Memory B cell (primary cell): Measurements from ENCODE around the gene GLB1L.
"Not testable (repeated sequence)": the region's sequence is repeated elsewhere in the genome, so short reads cannot be mapped to it uniquely, and the experiment has no call there.

ENCODE experiments used
- ATAC-seq: fragments of 150-1000 bp; cut with Tn5 transposase; 2 replicates; pipeline ENCODE4 v1.10.0; 2021; ENCODE audit warnings: low read depth, mild to moderate bottlenecking, moderate library complexity
- DNase-seq, 2 donors: peaks; one replicate each; pipeline ENCODE4 v3.0.0; 2022; ENCODE audit warnings: low spot score in 2 of 2
- H3K27ac Mint-ChIP-seq: one replicate; pipeline ENCODE4 v1.8.0; 2022; ENCODE audit warnings: mild to moderate bottlenecking, moderate library complexity, mixed read lengths
- H3K27me3 Mint-ChIP-seq: one replicate; pipeline ENCODE4 v1.8.0; 2022; ENCODE audit warnings: mixed read lengths
- H3K36me3 Mint-ChIP-seq: one replicate; pipeline ENCODE4 v1.8.0; 2022; ENCODE audit warnings: mild to moderate bottlenecking, mixed read lengths
- H3K4me1 Mint-ChIP-seq: one replicate; pipeline ENCODE4 v1.8.0; 2022; ENCODE audit warnings: mixed read lengths
- H3K4me3 Mint-ChIP-seq: one replicate; pipeline ENCODE4 v1.8.0; 2022; ENCODE audit warnings: mild to moderate bottlenecking, moderate library complexity, mixed read lengths
- H3K9me3 Mint-ChIP-seq: one replicate; pipeline ENCODE4 v1.8.0; 2022; ENCODE audit warnings: mixed read lengths

GLB1L gene

DNA sequence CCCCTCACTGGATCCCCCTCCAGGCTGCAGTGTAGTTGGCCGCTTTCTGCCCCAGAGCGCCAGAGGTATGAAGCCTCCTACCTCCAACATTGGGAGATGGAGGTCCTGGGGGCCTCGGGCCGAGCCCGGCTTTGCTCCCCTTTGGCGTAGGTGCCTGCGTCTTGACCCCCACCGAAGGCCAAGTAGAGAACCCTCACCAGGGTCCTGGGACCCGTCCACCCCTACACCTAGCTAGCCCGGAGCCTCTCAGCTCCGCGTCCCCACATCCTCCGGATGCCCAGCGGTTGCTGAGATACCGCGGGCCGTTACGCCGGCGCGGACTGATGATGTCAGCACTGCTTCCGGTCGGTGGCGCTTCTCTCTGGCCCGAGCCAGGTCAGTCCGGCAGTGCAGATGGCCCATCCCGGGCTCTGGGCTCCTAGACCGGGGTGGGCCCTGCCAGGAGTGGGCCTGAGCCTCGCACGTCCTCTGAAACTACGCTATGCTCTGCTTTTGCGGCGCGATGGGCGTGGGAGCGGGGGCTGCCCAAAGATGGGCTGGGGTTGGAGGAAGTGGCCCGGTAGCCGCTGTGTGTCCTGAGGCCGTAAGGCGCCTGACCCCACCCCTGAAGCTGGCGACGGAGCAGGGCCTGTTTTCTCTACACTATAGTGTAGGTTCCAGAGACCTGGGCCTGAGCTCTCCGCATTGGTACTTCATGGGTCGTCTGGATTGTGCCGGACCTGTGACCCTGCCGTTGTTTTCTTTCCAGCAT is at the start of gene GLB1L, which contains the start of gene STK16:
Gene GLB1L, minus strand, starts transcription at position 297 of the 751 bp plus-strand sequence. CDS start 1,871 bp downstream, outside the sequence.
Gene STK16, plus strand, starts transcription at position 332 of the 751 bp plus-strand sequence. CDS start 521 bp downstream, outside the sequence.
- peak within 1 kb of the TSS; percentile 88 for H3K4me3 Mint-ChIP-seq

DNA sequence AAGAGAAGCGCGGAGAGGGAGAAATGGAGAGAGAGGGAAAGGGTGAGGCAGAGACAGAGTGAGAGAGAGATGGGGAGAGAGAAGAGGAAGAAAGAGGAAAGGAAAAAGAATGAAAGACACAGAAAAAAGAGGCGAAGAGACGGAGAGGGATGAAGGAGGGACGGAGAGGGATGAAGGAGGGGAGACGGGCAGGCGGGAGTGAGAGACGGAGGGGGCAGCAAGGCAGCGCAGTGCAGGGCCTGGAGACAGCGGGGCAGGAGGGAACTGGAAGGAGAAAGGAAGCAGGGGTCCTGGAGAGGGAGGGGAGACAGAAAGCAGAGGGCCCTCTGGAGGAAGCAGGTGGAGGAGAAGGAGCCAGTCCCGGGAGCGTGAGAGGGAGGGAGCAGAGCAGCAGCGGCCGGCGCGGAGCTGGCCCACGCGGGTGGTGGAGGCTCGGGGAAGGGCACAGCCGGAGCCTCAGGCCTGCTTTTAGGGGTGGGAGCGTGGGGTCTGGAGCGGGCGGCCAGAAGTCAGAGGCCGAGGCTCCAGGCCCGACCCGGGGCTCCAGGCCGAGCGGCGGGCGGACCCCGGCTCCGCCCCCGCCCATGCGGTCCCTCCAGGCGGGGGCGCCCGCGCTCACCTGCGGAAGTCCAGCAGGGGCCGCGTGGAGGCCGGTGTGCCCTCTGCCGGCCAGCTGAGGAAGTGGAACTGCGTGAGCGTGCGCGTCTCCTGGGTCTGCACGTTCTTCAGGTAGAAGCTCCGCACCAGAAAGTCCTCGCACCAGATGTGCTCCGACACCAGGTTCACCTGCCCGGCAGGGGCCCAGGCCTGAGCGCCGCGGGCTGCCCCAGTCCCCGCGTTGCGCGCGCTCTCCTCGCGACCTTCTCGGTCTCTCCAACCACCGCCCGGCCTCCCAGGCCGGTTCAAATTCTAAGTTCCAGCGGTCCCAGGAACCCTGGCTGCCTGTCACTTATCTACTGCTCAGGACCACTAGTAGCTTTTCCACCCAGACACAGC is 49.4 kb upstream of the GLB1L start:
- no peaks in the 10 kb centered on the region for H3K36me3 Mint-ChIP-seq
- H3K4me1 Mint-ChIP-seq = peaks cover 10% of the 10 kb centered on the region
- DNase-seq (peak; percentile 92 to 95), ATAC-seq (peak; percentile 89)
- peak overlapping the region; percentile 92 for H3K27ac Mint-ChIP-seq
- no peaks in the 10 kb centered on the region for H3K27me3 Mint-ChIP-seq
- peak overlapping the region; percentile 90 for H3K4me3 Mint-ChIP-seq
- H3K9me3 Mint-ChIP-seq = no peaks in the 10 kb centered on the region

More for the DNA sequence above, at the start of gene GLB1L, which contains the start of gene STK16:
- H3K27me3 Mint-ChIP-seq = no peaks in the 10 kb centered on the region
- no peaks in the 10 kb centered on the region for H3K9me3 Mint-ChIP-seq
- peaks cover 38% of the 10 kb centered on the region for H3K4me1 Mint-ChIP-seq
- ATAC-seq = peak; percentile 84
- peak; percentile 83 to 91 for DNase-seq
- peaks cover 11% of the 10 kb centered on the region for H3K36me3 Mint-ChIP-seq
- H3K27ac Mint-ChIP-seq = peak within 1 kb of the TSS; percentile 93

DNA sequence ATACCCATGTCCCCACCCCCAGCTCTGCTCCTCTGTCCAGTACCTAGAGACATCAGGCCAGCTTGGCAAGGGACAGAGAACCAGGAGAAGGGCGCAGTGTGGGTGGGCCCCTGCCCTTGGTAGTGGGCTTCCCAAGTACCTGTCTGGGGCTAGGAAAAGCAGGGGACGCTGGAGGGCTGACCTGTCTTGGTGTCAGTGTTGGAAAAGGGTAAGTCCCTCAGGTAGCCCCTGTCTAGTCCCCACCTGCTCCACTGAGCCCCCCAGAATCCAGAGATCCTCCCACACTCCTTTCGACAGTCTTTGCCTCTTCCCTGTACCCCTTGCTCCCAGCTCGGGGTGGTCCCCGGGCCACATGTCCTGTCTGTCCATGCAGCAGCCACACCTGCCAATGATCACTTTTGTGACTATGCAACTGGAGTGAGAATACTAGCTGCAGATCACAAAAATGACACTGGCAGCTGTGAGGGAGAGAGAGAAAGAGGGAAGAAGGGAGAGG is 48.5 kb upstream of the GLB1L start:
- DNase-seq = no peak
- H3K9me3 Mint-ChIP-seq = no peaks in the 10 kb centered on the region
- no peaks in the 10 kb centered on the region for H3K27me3 Mint-ChIP-seq
- ATAC-seq = no peak
- no peaks in the 10 kb centered on the region for H3K36me3 Mint-ChIP-seq
- peak overlapping the region; percentile 90 for H3K4me3 Mint-ChIP-seq
- peak overlapping the region; percentile 92 for H3K27ac Mint-ChIP-seq
- H3K4me1 Mint-ChIP-seq = peaks cover 10% of the 10 kb centered on the region

DNA sequence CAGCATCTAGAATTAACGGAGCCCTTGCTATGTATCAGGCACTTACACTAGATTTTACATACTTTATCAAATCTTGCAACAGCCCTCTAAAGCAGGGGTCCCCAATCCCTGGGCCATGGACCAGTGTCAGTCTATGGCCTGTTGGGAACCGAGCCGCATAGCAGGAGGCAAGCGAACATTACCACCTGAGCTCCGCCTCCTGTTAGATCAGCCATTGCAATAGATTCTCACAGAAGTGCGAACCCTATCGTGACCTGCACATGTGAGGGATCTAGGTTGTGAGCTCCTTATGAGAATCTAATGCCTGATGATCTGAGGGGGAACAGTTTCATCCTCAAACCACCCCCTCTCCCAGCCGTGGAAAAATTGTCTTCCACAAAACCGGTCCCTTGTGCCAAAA is 47.4 kb upstream of the GLB1L start:
- no peak for ATAC-seq
- no peak for DNase-seq
- H3K4me3 Mint-ChIP-seq = no peak overlapping the region
- no peaks in the 10 kb centered on the region for H3K36me3 Mint-ChIP-seq
- H3K27me3 Mint-ChIP-seq = no peaks in the 10 kb centered on the region
- H3K9me3 Mint-ChIP-seq = no peaks in the 10 kb centered on the region
- no peak overlapping the region for H3K27ac Mint-ChIP-seq
- H3K4me1 Mint-ChIP-seq = peaks cover 10% of the 10 kb centered on the region

DNA sequence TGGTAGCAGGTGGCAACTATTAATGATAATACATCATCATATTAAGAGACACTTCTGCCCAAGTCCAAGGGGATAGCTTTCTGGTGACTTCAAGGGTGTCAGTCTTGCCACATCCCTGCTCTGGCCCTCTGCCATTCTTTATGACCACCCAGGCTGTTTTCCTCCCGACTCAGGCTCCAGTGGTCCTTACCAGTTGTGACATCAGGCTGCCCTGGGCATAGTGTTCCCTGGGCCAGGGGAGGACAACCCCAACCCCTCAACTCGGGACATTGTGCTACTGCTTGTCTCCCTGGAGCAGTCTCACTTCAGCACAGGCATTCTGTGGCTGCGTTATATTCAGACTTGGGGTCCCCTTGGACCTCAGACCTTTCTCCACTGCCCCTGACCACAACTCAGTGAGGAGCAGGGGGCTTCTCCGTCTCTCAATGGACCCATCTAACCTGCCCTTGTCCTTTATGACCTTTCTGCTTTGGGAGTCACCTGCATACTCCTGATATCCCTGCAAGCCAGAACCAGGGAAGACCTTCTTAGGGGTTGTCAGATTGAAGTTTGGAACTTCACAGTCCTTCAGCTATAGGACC is 46.8 kb upstream of the GLB1L start:
- ATAC-seq = no peak
- no peaks in the 10 kb centered on the region for H3K36me3 Mint-ChIP-seq
- H3K4me1 Mint-ChIP-seq = peaks cover 10% of the 10 kb centered on the region
- H3K9me3 Mint-ChIP-seq = no peaks in the 10 kb centered on the region
- no peak overlapping the region for H3K4me3 Mint-ChIP-seq
- DNase-seq = no peak
- H3K27me3 Mint-ChIP-seq = no peaks in the 10 kb centered on the region
- H3K27ac Mint-ChIP-seq = no peak overlapping the region

DNA sequence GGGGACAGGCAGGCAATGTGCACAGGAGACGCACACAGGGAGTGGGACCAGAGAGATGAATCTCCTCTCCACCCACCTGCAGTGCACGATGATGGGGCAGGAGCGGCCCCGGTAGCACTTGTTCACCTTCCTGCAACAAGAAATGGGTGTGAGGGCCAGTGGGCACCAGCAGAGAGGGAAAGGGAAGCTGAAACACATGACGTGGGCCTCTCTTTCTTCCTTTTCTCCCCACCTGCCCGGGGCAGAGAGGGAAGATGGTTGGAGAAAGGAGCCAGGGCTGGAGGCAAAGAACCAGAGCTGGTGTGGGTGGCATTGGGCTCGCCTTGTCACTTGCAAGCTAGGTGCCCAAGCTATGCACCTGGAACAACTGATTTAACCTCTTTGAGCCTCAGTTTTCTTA is 46.1 kb upstream of the GLB1L start:
- Mint-ChIP-seq H3K4me1 (peaks cover 10% of the 10 kb centered on the region), H3K36me3 (no peaks in the 10 kb centered on the region), H3K27ac (no peak overlapping the region), H3K9me3 (no peaks in the 10 kb centered on the region), H3K27me3 (no peaks in the 10 kb centered on the region), H3K4me3 (no peak overlapping the region)
- ATAC-seq = no peak
- DNase-seq = no peak

DNA sequence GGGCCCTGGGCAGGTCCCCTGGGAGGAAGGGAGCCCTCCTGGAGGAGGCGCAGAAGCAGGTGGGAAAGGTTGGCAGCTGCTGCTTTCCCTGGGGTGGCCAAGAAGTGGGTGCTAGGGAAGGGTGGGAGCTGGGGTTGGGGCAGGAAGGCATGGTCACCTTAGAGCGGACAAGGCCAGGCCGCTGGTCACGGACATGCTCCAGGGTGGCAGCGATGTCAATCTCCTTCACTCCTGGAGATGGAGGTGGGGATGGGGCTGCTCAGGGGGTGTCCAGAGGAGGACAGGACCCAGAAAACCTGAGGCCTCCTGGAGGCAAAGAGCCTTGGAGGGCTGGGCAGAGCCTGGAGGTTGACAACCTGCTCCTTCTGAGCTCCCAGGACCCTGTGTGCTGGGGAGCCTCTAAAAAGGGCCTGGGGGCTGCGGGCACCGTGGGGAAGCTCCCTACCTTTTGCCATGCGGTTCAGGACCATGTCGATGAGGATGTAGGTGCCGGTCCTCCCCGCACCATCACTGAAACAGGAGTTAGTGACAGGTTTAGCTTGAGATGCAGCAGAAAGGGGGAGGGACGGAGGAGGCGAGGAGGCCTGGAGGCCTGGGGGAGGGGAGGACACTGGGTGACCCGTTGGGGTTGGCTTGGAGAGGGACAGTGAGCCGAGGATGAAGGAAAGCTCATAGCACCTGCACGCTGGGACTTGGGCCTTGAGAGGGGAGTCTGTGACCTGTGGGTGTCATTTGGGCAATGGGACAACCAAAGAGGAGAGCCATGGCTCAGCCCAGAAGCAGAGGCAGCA is 45.3 kb upstream of the GLB1L start:
- no peaks in the 10 kb centered on the region for H3K9me3 Mint-ChIP-seq
- H3K4me1 Mint-ChIP-seq = peaks cover 8% of the 10 kb centered on the region
- no peak for ATAC-seq
- no peaks in the 10 kb centered on the region for H3K27me3 Mint-ChIP-seq
- no peak overlapping the region for H3K4me3 Mint-ChIP-seq
- DNase-seq = no peak
- peaks cover 1% of the 10 kb centered on the region for H3K36me3 Mint-ChIP-seq
- no peak overlapping the region for H3K27ac Mint-ChIP-seq

DNA sequence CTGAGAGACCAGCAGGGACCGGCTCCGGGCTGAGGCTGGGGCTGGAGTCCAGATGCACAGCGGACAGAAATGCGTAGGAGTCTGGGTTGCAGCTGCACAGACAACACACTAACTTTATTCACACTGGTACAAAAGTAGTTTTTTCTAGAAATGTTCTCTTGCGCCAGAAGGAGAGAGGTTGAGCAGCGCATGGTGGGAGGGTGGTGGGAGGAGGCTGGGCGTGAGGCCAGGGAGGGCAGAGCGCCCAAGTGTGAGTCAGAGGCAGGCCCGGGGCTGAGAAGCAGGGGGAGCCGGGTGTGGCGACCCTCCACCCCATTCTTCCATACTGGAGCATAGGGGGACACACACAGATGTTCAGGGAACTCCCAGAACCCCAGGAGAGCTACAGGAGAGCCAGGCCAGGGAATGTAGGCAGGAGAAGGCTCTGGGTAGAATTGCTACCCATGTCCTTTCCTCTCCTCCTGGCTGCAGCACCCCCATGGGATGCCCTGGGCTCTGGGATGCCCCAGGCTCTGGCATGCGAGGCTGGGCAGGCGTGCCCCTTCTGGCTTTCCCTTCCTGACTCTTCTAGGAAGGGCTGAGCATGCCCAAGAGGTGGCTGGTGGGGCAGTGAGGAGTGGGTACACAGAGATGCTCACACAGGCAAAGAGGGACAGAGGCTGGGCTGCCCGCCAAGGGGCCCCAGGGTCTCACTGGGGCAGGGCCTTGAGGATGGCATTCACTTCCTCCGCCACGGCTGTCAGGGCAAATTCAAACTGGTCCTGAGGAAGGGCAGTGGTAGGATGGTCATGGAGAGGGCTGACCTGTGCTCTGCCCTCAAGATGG is 44.5 kb upstream of the GLB1L start:
- Mint-ChIP-seq H3K27ac (no peak overlapping the region), H3K4me1 (peaks cover 9% of the 10 kb centered on the region), H3K36me3 (peaks cover 4% of the 10 kb centered on the region), H3K9me3 (no peaks in the 10 kb centered on the region), H3K4me3 (no peak overlapping the region), H3K27me3 (no peaks in the 10 kb centered on the region)
- ATAC-seq (no peak), DNase-seq (no peak)

DNA sequence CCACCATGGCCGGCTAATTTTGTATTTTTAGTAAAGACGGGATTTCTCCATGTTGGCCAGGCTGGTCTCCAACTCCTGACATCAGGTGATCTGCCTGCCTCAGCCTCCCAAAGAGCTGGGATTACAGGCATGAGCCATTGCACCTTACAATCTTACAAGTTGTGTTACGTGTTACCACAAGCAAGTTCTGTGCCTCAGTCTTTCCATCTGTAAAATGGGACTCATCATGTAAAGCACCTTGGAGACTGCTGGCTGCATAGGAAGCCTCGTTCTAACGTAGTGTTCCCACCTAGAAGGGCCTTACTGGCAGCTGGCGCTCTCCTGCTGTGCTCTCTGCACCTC is 43.9 kb upstream of the GLB1L start:
- H3K9me3 Mint-ChIP-seq = no peaks in the 10 kb centered on the region
- no peaks in the 10 kb centered on the region for H3K27me3 Mint-ChIP-seq
- DNase-seq (no peak), ATAC-seq (no peak)
- peaks cover 4% of the 10 kb centered on the region for H3K36me3 Mint-ChIP-seq
- H3K27ac Mint-ChIP-seq = no peak overlapping the region
- H3K4me3 Mint-ChIP-seq = no peak overlapping the region
- H3K4me1 Mint-ChIP-seq = peaks cover 5% of the 10 kb centered on the region

DNA sequence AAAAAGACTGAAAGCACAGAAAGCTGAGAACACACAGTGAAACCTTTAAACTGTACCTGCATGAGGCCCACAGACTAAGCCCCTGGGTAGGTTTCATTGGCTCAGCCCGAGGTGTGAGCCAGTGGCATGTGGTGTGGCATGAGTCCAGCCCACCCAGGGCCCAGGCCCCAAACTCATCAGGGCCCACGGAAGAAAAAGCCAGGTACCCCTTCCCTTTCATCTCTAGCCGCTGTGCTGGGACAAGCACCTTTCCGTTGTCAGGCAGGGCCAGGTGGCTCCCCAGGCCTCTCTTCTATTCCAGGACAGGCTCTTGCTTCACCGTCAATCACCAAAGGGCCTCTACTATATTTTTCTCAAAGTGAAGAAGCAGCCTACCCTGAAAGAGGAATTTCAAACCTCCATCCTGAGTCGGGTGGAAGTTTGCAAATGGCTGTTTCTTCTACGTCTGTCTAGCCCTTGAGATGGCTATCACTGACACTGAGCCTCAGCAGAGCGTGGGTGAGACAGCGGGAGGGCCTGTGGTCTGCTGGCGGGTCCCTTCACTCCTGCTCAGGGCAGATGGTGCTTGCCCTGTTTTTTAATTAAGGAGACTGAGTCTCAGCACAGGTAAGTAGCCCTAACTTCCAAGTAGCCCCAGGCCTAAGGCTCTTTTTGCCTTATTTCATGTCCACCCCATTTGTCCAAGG is 42.5 kb upstream of the GLB1L start:
- DNase-seq = no peak
- H3K36me3 Mint-ChIP-seq = peaks cover 12% of the 10 kb centered on the region
- peaks cover 8% of the 10 kb centered on the region for H3K4me1 Mint-ChIP-seq
- no peak for ATAC-seq
- no peak overlapping the region for H3K4me3 Mint-ChIP-seq
- no peak overlapping the region for H3K27ac Mint-ChIP-seq
- H3K27me3 Mint-ChIP-seq = no peaks in the 10 kb centered on the region
- H3K9me3 Mint-ChIP-seq = no peaks in the 10 kb centered on the region

DNA sequence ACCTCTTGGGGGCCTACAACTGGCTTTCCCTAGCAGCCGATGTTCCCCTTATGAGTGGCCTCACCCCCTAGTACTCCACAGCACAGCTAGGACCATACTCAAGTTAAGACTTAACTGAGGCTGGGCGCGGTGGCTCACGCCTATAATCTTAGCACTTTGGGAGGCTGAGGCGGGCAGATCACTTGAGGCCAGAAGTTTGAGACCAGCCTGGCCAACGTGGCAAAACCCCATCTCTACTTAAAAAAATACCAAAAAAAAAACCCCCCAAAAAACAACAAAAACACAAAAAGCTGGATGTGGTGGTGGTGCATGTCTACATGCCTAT is 41.8 kb upstream of the GLB1L start:
- not testable (repeated sequence) for H3K4me3 Mint-ChIP-seq
- H3K27ac Mint-ChIP-seq = peak overlapping the region; percentile 11

DNA sequence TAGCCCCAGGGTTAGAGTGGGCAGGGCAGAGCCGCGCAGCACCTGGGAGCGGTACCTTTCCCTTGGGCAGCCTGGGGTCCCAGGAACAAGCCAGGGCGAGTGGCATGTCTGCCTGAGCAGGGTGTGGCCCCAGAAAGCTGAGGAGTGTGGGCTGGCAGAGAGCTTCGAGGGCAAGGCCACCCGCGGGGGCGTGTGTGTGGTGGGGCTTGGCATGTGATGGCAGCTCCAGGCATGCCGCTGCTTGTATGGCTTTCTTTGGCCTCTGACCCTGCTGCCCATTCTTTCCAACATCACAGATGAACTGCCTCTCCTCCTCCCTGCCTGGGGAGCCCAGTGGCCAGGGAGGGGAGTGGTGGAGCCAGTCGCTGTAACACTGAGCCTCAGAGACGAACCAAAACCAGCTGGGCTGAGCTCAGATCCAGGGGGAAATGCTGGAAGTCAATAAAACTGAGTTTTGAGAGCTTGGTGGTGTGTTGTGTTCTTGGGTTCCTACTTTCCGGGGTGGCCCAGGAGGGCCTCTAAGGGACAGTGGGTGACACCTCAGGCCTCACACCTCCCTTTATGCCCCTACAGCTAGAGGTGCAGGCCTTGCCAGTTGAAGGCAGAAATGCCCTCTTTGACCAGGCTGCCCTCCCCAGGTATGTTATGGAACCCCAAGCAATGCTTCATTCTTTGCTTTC is 41.3 kb upstream of the GLB1L start:
- peak; percentile 26 for ATAC-seq

More for the DNA sequence above, 41.8 kb upstream of the GLB1L start:
- ATAC-seq, H3K27me3 Mint-ChIP-seq, H3K9me3 Mint-ChIP-seq, DNase-seq: not testable (repeated sequence)
- peaks cover 12% of the 10 kb centered on the region for H3K36me3 Mint-ChIP-seq
- peaks cover 12% of the 10 kb centered on the region for H3K4me1 Mint-ChIP-seq

More for the DNA sequence above, 41.3 kb upstream of the GLB1L start:
- Mint-ChIP-seq H3K27me3 (no peaks in the 10 kb centered on the region), H3K27ac (peak overlapping the region; percentile 11), H3K36me3 (peaks cover 12% of the 10 kb centered on the region), H3K4me1 (peaks cover 12% of the 10 kb centered on the region), H3K4me3 (no peak overlapping the region), H3K9me3 (no peaks in the 10 kb centered on the region)
- DNase-seq = no peak
